HG02973 (cell line): Measurements from ENCODE around the gene DYNC2H1.

Source experiments
- ATAC-seq: cut with Tn5 transposase; IDR thresholded peaks from one replicate; pipeline ENCODE4 v1.9.1; 2021; ENCODE audit warnings: moderate library complexity; ENCODE audit not compliant: unreplicated experiment

Gene DYNC2H1

DNA sequence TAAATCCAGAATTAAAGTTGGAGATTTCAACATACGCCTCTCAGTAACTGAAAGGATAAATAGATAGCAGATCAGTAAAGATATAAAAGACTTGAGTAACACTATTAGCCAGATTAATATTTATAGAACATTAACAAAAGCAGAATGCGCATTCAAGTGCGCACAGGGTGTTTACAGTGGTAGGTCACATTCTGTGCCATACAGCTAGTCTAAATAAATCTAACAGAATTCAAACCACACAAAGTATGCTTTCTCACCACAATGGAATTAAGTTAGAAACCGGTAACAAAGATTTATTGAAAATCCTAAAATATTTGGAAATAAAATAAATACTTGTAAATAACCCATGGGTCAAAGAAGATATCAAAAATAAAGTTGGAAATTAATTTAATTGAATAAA, 341.0 kb downstream of the DYNC2H1 start:
- ATAC-seq, result no peak

GRCh38 chr11:103453126-103453525, 343.9 kb downstream of the DYNC2H1 start:
- ATAC-seq, result no peak

DNA sequence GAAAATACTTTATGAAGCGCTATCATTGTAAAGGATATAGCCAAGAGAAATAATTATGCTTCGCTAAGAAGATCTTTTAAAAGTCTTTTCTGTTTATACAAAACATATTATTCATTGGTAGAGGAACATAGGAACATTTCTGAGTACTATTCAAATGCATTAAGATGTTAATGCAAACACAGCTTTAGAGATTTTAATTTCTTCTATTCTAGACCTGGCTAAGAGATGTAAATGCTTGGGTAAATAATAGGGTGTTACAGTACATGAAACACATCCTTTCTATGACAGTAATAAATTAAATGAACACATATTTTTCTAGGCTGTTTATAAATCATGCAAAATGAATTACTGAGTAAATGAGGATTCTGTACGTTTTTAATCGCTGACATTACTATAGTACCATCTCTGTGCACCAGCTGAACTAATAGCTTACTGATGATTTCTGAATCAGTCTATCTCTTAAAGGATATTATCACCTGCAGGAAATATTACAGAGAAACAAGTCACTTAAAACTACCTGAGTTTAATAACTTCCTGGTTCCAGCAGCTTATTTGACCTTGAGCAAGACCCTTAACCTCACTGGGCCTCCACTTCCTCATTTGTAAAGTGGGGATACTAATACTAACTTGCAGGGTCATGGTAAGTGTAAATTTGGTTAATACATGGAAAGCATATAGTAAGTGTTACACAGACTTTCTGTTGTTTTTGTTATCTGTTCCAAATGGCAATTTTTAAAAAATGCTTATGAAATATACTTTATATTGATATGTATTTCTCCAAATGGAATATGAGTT, 344.9 kb downstream of the DYNC2H1 start:
- ATAC-seq, result no peak

GRCh38 chr11:103464420-103464819, 355.2 kb downstream of the DYNC2H1 start:
- no peak for ATAC-seq

DNA sequence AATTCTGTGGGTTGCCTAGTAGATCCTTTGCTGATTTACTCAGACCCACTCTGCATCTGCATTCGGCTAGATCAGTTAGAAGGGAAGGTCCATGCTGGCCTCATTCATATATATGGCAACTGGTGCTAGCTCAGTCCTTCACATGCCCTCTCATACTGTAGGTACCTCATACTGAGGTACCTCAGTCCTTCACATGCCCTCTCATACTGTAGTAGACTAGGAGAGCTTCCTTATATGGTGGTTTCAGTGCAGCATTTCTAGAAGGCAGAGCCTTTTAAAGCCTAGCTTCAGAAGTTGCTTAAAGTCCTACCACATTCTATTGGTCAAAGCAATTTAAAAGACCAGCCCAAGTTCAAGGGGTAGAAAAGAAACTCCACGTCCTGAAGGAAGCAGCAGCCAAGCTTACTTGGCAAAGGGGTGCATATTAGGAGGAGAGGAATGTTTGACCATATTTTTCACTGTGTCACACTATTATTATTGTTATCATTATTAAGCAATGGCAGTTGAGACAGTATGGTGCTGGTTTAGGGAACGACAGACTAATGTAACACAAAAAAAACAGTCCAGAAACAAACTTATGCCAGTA, 356.4 kb downstream of the DYNC2H1 start:
- no peak for ATAC-seq

- ATAC-seq, result no peak
These were observed 362.3 kb downstream of the DYNC2H1 start for GRCh38 chr11:103471546-103471945.

- no peak for ATAC-seq
These were observed 367.6 kb downstream of the DYNC2H1 start for GRCh38 chr11:103476874-103477273.

DNA sequence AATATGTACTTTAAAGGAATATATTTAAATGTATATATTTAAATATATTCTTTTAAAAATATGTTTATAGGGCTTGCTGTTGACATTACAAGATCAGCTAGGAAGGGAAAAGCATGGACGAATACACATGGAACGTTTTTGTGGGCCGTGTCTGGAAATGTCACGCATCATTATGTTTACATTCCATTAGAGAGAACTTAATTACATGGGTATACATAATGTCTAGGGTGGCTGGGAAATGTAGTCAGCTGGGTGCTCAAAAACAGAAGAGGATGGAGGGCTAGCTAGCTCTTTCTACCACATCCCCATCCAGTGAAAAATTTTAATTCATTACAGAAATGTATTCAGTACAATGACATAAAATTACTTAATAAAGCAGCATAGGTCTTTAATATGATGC, 371.2 kb downstream of the DYNC2H1 start:
- no peak for ATAC-seq

GRCh38 chr11:103483996-103484395, 374.8 kb downstream of the DYNC2H1 start:
- ATAC-seq, result no peak

DNA sequence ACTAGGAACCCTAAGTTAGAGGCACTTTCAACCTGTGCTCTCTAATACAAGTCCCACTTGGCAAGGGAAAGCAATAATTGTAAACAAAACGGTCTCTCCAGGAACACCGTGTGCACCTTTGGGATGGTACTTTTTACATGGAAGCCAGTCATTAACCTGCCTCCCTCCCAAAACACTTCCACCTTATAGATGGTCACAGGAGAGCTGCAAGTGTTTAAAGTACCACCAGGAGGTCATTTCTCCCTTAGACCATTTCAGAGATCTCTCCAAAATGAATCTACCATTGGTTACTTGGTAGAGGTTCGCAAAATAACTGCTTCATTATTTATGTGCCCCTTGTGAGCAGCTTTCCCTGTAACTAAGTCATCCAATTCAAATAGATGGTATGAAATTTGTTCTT, 375.3 kb downstream of the DYNC2H1 start:
- no peak for ATAC-seq

GRCh38 chr11:103486604-103487003, 377.4 kb downstream of the DYNC2H1 start:
- no peak for ATAC-seq

- ATAC-seq, result no peak
These were observed 377.9 kb downstream of the DYNC2H1 start for GRCh38 chr11:103487113-103487512.

DNA sequence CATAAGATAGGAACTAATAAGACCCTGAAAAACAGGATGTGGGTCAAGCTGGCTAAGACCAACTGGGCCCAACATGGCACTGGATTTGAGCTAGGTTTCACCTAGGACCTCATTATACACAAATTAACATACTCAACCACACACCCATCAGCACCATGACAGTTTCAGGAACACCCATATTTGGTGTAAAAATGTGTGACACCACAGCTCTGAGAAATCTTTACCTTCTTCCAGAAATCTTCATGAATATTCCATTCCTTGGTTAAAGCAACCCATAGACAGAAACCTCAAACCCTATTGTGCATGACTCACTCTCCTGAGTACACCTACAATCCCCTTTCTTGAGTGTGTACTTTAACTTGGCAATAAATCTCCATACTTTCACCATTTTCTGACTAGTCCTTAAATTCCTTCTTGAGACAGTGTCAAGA, 378.8 kb downstream of the DYNC2H1 start:
- no peak for ATAC-seq

GRCh38 chr11:103488579-103488978, 379.4 kb downstream of the DYNC2H1 start:
- ATAC-seq, result no peak

DNA sequence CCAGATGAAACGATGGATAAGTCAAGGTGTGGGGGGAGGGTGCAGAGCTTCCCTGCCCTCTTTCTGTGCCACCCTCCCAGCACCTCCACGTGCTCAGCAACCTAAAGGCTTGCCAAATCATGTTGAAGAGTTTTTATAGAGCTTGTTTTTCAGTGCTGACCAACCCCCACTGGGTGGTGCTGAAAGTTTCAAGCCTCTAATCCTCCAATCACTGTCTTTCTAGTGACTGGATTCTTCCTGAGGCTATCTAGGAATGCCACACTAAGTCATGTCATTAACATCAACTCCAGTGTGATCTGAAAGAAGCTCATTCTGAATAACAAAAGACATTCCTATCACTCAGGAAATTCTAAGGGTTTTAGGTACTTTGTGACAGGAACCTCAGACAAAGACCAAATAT, 382.6 kb downstream of the DYNC2H1 start:
- no peak for ATAC-seq

- ATAC-seq, result no peak
These were observed 385.3 kb downstream of the DYNC2H1 start for GRCh38 chr11:103494491-103494890.

DNA sequence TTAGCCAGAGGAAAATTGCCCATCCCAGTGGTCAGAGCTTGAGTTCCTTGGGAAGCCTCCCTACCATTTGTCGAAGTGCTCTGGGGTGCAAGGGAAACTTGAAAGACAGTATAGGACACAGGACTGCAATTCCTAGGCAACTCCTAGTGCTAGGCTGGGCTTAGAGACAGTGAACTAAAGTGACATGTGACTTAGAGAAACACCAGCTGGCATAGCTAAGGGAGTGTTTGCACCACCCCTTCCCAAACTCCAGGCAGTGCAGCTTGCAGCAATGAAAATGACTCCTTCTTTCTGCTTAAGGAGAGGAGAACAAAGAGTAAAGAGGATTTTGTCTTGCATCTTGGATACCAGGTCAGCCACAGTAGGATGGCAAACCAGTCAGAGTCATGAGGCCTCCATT, 388.0 kb downstream of the DYNC2H1 start:
- no peak for ATAC-seq

DNA sequence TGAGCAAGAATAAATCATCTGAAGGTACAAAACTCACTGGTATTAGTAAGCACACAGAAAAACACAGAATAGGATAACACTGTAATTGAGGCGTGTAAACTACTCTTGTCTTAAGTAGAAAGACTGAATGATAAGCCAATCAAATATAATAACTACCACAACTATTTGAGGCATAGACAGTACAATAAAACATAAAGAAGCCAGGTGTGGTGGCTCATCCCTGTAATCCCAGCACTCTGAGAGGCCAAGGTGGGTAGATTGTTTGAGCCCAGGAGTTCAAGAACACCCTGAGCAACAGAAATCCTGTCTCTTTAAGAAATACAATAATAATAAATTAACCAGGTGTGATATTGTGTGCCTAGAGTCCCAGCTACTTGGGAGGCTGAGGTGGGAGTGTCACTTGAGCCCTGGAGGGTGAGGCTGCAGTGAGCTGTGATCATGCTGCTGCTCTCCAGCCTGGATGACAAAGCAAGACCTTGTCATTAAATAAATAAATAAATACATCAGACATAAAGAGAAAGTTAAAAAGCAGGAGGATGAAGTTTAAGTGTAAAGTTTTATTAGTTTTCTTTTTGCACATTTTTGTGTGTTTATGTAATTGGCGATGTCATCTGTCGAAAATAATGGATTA, 390.6 kb downstream of the DYNC2H1 start:
- ATAC-seq, result no peak

DNA sequence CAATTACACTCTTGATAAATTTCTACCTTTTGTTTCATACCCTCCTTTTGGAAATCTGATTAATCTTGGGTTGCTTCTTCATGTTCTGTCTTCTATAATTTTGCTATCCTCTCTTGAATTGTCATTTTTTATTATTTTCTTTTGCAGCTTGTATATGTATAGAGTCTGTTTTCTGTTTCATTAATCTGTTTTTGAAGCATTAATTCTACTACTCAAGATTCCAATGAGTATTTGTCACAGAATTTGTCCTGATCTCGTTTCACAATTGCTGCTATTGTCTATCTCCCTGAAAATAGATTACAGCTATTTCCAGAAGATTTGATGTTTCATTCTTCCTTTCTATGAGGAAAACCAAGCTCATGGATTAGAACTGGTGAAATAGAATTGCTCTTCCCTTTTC, 406.1 kb downstream of the DYNC2H1 start:
- ATAC-seq, result no peak

- ATAC-seq, result no peak
These were observed 411.6 kb downstream of the DYNC2H1 start for GRCh38 chr11:103520792-103521191.

- ATAC-seq, result no peak
These were observed 415.8 kb downstream of the DYNC2H1 start for GRCh38 chr11:103525069-103525468.

- ATAC-seq, result no peak
These were observed 418.8 kb downstream of the DYNC2H1 start for GRCh38 chr11:103528046-103528445.
